PFSK-1 (cell line): ENCODE data around the gene SNAP25.

ENCODE experiments used
- POLR2AphosphoS5 ChIP-seq: IDR thresholded peaks from 2 replicates; pipeline ENCODE4 v1.6.1; 2012; ENCODE audit warnings: low read depth, mild to moderate bottlenecking, control low read depth, low read length, moderate library complexity
- REST ChIP-seq, 2 experiments: IDR thresholded peaks; 2 replicates each; pipeline versions ENCODE4 v1.6.1 to v1.8.0; 2011 to 2012; ENCODE audit warnings: low read depth in 2 of 2, low read length in 2 of 2, control low read depth in 1 of 2, inconsistent platforms in 1 of 2, mild to moderate bottlenecking in 1 of 2, moderate library complexity in 1 of 2; ENCODE audit not compliant: insufficient read depth in 1 of 2
- SIN3A ChIP-seq: IDR thresholded peaks from 2 replicates; pipeline ENCODE4 v1.6.1; 2012; ENCODE audit warnings: mild to moderate bottlenecking, low read length, moderate library complexity, borderline replicate concordance; ENCODE audit not compliant: insufficient read depth

GRCh38 chr20:10344953-10345352, 126.3 kb downstream of the SNAP25 start:
- TF ChIP-seq REST (IDR thresholded peaks at IDR 0.05; ENCODE audit: insufficient read depth in 1 of 2, low read depth in 2 of 2, low read length in 2 of 2) (no peak), POLR2AphosphoS5 (no peak), SIN3A (no peak)
